NCI-H2171 treated with DMSO at 0.1 percent for 48 hours (cell line): ENCODE measurements around the gene NHSL2.
A peak's percentile ranks its signal among the peaks of the same experiment; 100 is the strongest.

Experiments used
- DNase-seq: peaks from one replicate; lab custom pipeline; 2025; lab: John Stamatoyannopoulos, UW

NHSL2 gene

GRCh38 chrX:72078411-72078810 lies 167.8 kb downstream of the NHSL2 start:
- DNase-seq: no peak

- no peak for DNase-seq
Observed at GRCh38 chrX:72079607-72080006, 169.0 kb downstream of the NHSL2 start.

DNA sequence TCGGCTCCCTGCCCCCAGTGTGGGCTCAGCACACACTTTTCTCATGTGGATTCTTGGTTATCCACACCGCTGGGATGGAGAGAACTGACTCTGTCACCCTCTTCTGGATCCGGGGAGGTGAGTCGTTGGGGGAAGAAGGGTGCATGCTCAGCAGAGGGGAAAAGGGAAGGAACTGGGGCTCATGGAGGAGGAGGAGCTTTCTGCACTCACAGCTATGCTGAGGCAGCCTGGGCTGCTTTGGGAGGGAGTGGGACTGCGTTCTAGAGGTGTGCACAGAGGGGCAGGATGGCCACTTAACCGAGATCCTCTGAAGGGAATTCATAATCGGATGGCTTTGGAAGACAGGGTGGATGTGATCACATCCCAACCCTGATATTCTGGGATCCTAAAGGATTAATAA lies 169.5 kb downstream of the NHSL2 start:
- no peak for DNase-seq

- no peak for DNase-seq
Observed at GRCh38 chrX:72080800-72081199, 170.2 kb downstream of the NHSL2 start.

DNA sequence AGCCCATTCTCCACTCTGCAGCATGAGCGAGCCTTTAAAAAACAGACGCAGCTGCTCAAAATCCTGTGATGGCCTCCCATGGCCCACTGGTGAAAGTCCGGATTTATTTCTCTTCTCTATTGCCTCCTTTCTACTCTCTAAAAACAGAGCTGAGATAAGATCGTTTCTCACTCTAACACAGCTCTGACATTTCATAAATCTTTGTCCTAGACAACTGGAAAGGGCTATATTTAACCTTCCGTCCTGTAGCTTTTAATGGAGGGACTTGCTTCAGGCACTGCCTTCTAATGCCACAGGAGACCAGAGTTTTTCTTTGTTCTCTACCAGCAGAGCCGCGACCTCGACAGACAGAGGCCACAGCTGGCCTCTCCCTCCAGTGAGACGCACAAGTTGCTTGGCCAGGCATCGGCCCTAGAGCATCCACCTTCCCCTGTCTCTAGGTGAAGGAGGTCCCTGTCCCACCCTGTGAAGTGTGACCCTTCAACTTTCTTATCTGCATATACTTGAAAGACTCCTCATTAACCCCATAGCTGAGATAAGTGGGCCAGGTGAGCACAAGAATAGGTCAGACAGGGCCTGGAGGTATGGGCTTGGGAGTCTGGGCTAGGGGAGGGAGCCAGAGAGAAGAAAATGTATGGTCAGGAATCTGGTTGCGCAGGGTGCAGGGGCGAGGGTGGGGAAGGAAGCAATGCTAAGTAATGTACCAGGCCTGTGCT lies 171.1 kb downstream of the NHSL2 start:
- no peak for DNase-seq

- DNase-seq: no peak
Observed at GRCh38 chrX:72083291-72083690, 172.6 kb downstream of the NHSL2 start.

DNA sequence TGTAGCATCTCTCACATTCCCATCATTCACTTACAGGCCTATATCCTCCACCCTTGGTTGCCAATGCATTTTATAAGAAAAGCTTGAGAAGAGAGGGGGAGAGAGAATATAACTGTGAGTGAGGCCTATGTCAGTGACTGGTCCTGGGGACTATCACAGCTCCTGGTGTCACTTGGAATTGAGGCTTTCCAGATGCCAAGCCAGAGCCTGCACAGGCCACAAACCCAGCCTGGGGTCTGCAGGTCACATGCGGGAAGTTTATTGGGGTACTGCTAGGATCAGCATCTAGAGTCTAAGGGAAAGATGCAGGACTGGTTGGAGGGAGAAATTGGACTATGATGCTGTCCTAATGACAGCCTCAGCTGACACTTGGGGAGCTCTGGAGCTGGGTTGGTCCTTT lies 173.5 kb downstream of the NHSL2 start:
- no peak for DNase-seq

GRCh38 chrX:72086995-72087394 lies 176.3 kb downstream of the NHSL2 start:
- no peak for DNase-seq

GRCh38 chrX:72088761-72089160 lies 178.1 kb downstream of the NHSL2 start:
- no peak for DNase-seq

DNA sequence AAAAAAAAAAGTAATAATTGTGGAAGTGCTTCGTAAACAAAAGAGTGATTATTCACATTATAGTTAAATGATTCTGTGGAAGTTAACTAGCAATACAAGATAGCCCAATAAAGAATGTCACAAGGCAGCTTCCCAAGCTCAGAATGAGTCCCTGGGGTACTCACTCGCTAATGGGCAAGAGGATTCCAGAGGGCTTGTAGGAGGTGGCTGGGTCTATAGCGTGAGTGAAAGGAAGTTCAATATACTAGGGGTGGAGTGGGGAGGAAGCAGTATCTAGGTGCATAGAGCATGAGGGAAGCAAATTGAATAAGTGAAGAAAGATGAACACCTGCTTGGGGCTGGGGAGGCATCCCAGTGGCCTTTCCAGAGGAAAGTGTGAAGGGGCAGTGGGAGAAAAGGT lies 178.6 kb downstream of the NHSL2 start:
- no peak for DNase-seq

DNA sequence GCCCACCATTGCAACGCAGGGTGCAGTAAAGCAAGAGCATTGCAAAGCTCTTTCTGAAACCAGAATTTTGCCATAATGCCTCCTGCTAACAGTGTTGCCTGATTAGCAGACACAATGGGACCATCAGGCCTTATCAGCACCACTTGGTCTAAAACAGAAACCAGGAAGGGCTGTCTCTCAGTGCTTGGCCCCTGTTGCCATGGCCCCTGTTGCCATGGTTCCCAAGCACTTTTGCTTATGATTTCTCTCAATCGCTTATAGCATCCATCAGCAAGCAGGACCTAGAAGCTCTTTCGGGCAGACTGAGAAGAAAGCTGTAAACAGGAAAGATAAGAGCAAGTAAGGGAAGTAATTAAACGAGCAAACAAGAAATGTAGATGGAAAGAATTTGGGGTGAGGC lies 184.2 kb downstream of the NHSL2 start:
- no peak for DNase-seq

DNA sequence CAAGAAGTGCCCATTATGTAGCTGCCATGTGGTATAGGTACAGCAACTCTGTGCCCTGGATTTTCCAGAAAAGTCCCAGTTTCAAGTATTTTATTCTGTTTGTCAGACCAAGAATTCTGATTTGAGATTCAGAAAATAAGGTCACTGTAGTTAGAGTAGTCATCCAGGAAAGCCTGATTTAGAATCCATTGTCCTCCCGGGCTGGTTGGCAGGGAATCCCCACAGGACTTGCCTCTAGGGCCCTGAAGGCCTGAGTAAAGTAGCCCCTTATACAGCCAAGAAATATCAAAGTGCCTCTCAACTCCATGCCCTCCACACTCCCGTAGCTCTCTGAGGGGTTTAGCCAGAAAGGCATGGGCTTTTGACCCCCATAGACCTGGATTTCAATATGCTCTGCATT lies 184.7 kb downstream of the NHSL2 start:
- DNase-seq: no peak

GRCh38 chrX:72097098-72097497 lies 186.5 kb downstream of the NHSL2 start:
- no peak for DNase-seq

GRCh38 chrX:72100051-72100755 lies 189.6 kb downstream of the NHSL2 start:
- no peak for DNase-seq

DNA sequence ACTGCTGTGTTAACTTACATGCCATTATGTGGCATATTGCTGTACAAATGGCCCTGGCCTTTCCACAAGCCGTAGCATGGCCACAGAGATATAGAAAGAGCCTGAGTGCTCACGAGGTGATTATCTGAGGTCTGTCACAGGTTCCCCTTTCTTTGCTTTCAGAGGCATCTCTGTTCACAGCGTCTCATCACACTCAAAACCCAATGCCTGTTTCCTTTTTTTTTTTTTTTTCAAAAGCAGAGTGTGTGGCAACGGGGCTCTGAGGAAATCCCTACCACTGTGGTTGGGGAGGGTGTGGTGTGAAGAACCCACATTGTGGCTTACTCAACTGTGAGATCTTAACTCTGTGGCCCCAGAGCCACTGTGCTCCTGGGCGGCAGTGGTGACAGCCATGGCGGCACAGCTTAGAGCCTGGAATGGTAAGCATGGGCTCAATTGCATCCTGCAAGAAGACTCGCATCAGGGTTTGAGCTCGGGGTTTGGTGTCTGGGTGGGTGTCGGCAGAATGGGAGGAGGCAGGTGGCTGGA lies 190.2 kb downstream of the NHSL2 start:
- no peak for DNase-seq

- no peak for DNase-seq
Observed at GRCh38 chrX:72101597-72102037, 191.0 kb downstream of the NHSL2 start.

DNA sequence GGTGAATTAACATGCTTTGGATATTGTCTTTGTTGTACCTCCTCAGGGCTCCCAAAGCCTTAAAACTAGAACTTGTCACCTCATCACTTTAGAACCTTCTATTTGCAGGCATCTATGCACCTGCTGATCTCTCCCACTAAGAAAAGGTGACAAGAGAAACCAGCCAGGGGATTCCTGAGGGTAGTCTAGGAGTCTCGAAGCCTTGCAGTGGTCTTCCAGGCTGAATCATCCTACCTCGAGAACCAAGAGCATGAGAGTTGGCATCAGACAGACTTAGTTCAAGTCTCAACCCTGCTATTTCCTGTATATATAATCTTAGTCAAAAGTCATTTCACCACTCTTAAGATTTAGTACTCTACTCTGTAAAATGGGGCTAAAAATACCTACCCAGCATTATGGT lies 191.5 kb downstream of the NHSL2 start:
- DNase-seq: no peak

- peak; percentile 5 for DNase-seq
Observed at GRCh38 chrX:72102760-72103159, 192.1 kb downstream of the NHSL2 start.

DNA sequence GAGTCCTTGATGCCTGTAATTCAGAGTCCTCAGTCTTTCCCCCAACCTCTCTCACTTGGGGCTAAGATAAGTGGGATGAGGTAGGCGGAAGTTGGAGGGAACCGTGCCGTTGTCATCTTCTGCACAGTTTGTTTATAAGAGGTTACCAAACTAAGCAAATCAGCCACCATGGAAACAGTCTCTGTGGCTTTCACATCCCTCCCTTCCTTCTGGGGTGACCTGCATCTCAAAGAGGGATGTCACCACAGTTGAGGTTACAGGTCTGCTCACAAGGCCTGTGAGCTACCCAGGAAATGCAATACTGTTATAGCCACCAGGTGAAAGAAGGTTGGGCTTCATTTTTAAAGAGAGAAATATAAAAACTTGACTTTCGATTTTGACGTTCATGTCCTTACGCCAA lies 194.8 kb downstream of the NHSL2 start:
- DNase-seq: no peak

DNA sequence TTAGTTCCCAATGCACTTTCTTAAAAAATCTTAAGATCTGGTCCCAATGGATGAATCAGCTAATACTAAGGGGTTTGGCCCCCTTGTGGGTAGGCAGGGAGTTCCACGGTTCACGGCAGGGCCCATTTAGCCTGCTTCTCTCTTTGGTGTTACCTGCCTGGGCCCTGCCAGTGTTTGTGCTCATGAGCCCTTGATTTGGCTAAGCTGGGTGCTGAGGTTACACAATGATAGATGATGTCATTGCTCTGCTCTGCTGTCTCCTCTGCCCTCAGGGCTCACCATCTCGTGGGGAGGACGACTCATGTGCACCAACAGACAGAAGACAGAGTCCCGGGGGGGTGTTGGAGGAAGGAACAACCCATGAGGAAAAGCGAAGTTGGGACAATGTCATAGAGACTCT lies 196.7 kb downstream of the NHSL2 start:
- DNase-seq: no peak

DNA sequence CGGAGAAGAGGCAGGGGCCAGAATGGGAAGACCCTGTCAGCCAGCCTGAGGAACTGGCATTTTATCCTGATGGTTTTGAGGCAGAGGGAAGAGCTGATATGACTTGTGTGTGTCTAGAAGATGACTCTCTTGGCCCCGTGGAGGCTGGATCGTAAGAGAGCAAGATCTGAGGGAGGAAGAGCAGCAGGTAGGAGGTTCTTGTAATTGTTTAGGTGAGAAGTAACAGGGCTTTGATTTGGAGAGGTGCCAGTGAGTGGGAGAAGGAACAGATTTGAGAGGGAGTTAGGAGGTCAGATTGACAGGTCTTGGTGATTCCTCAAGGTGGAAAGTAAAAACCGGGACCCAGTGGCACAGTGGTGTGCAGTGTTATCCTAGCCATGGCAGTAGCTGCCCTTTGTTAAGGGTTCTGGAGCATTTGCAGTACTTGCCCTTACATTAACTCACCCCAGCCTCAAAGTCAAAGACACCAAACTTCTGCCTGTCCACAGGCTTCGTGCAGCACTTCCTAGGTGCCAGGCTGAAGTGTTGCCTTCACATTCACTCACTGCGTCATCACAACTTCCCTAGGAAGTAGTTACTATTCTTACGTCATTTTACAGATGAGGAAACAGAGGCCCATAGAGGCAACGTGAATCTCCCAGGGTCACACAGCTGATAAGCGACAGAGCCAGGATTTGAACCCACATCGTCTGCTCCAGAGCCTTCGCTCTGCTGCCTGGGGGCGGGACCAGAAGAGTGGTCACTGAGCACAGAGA lies 197.4 kb downstream of the NHSL2 start:
- DNase-seq: no peak

DNA sequence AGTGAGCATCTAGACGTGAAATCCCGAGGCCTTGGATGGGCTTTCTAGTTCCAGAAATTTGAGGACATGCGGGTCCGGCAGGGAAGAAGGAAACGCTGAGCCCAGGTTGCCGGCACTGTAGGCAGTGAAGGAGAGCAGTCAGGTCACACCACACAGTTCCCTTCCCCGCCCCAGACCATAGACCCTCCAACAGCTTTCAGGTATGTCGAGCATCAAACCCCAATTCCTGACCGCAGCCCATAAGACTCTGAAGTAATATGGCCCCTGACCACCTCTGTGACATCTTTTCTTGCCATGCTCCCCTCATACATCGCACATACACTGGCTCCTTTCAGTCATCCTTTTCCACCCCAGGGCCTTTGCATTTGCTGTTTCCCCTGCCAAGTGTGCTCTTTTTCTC lies 198.0 kb downstream of the NHSL2 start:
- DNase-seq: no peak
